CD4-positive, alpha-beta T cell treated with Interleukin-10 for 1 hour (primary cell): ENCODE measurements around the gene RYR3.

Source experiments
- DNase-seq: peaks from one replicate; pipeline ENCODE4 v3.0.0-alpha.2; 2020

RYR3 gene

DNA sequence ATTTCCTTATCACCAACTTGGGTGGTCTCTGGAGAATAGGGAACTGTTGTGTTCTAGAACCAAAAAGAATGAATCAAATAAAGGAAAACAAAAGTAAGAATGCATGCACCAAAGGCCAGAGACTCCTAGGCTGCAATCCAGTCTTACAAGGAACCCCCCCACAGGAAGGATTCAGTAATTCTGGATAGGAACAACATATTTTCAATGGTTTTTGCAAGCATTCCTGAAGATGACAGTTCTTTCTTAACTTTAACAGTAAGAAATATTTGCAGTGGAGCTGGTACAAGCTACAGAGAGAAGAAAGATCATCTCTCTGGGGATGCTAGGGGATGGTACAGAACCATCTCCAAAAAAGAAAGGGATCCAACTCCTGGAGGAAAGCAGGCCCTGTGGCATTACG lies 541.3 kb downstream of the RYR3 start:
- DNase-seq = no peak

DNA sequence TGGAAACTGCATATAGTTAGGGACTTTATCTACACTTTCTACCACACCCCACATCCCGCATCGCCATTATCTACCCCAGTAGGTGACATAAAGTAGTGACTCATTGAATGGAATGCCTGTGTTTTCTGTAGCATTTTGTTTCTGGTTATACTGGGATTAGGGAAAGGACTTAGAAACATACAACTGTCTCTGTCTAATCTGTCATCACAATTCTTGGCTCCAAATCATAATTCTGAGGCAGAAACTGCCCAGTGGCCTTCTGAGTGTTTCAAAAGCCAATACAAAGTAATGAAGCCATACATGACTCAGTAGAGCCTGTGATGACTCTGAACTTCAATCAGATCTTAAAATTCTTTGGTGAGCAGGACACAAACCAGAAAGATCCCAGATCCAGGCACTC lies 541.8 kb downstream of the RYR3 start:
- no peak for DNase-seq

DNA sequence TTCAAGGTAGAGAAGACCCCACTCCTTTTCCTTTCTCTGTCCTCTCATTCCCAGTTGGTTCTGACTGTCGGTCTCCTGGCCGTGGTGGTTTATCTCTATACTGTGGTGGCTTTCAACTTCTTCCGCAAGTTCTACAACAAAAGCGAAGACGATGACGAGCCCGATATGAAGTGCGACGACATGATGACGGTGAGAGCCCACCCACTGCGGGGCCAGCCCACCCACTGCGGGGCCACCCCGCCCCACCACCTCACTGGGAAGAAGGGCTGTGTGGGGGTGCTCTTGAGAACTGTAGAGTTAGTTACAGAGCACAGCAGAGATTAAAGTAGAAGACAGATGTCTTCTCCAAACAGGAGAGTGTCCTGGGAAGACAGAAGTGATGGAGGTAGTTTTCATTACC lies 547.0 kb downstream of the RYR3 start:
- DNase-seq = no peak

GRCh38 chr15:33858836-33859235 lies 548.1 kb downstream of the RYR3 start:
- no peak for DNase-seq

DNA sequence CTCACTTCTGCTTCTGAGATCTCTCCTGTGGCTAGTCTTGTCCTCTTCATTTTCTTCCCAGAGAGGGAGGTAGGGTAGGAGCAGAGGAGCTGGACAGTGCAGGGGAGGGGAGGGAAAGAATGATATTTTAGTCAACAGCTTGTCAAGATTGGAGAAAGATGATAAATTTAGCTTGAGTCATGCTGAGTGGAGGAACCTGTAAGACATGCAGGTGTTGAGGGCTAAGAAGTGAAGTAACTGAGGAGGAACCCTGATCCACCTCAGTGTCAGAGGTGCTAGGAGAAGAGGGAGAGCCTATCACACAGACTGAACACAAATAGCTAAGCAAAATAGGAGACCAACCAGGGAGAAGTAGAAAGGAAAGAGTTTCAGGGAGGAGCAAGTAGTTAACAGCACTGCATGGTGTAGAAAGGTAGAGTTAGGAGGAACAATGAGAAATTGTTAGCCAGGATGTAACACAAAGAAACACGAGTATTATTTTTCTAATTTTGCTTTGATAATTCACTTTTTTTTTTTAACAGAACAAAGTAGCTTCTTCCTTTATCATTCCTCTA lies 549.3 kb downstream of the RYR3 start:
- DNase-seq = no peak

DNA sequence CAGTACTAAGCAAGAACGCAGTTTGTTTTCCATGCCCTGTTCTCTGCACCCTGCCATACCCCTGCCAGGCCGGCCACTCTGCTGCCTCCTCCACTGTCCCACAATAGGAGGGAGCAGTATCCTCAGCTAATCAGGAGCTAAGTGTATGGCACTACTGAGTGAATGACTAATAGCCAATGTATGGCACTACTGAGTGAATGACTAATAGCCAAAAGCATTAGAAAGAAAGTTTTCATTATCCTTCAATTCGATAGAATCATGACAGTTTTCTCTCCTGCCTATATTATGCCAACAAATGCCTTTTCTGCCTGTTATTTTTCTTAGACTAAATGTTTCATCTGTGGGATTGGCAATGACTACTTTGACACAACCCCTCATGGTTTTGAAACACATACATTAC lies 550.0 kb downstream of the RYR3 start:
- DNase-seq = no peak

DNA sequence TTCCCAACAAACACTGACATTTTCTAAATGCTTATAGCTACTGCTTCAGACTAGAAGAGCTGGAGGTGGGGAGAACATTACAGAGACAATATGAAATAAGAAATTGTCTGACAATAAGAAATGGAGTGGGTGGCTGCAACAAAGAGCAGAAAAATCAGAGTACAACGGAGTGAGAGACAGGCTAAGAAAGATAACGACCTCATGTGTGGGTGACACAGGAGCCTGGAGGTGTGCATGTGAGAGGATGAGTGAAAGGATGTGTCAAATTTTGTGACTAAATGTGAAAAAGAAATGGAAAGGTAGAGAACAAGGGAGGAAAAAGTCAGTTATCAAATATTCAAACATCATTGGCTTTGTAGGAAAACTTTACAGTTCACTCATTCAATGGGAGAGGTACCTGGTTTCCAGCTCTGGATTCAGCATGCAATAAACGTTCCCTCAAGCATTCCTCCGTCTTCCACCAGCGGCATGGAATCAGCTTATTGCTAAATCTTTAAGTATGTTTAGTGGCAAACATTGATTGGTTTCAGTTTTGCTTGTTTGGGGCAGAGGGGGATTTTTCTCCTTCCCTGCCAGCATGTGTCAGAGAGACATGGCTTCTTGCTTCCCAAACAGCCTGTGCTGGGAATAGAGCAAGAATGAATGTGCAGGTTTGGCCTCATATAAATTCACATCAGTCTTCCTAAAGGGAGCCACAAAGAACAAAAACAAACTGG lies 553.8 kb downstream of the RYR3 start:
- no peak for DNase-seq

- DNase-seq = no peak
Measured at GRCh38 chr15:33865416-33865815, 554.6 kb downstream of the RYR3 start.

DNA sequence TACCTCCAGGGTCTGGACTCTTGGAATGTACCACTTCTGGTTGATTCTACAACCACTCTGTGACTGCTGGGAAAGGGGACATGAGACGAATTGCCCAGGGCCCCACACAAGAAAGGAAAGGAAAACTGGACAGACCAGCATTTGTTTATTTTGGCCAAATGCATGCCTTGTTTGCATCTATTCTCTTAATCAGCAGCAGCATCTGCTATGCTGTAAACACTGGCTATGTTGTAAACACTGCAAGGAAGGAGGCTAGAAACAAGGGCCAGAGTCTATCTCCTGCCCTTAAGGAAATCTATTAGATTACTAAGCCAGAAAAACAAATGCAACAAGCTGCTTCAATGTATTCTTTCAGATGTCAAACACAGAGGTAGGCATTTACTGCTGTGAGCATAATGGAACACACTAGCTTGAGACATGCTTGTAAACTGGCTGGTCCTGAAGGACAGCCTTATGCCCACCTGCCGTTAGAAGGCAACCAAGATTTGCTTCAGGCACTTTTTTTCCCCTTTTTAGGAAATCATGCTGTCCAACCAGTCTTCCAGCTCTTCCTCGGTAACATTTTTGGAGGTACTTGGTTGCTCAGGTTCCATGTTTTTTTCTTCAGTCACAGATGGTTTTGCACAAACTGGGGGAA lies 555.5 kb downstream of the RYR3 start:
- DNase-seq = no peak

DNA sequence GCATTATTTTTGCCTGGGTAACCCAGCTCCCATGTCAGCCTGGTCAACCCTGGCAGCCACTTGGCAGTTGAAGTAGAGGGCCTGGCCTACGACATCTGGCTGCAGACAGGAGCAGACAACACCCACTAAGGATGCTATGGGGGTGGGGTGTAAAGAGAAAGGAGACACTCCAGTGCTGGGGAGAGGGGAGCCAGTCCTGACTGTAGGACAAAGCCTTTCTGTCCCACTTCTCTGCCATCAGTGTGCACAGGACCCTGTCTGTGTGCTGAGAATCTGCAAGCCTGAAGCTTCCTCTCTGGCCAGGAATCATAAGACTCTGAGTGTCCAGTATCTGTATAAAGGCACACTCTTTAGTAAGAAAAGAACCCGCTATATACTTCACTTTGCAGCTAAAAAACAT lies 561.2 kb downstream of the RYR3 start:
- DNase-seq = no peak

DNA sequence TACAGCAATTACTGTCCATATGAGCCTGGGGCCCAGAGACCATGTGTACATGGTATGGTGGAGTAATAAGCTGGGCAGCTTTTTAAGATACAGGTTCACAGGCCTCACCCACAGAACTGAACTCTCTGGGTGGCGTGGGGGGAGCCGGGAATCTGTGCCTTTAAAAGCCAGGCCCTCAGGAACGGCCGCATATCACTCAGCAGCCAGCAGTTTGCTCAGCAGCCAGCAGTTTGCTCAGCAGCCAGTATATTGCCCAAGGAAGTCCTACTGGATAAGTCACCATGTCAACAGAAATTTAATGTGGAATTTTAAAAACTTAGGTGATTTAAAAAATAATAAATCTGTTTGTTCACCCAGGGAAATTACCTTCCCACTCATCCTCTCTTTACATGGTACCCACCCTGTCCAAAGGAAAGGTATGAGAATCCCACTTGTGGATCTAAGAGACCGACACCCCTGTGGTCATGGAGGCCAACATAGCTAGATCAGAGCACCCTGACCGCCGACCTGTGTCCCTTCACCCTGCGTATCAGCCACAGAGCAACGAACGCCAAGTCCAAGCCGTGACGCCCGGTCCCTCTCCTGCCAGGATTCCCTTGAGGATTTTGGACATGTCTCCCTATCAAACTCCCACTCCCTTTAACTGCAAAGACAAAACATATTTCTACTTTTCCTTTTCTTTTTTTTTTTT lies 561.8 kb downstream of the RYR3 start:
- DNase-seq = no peak

DNA sequence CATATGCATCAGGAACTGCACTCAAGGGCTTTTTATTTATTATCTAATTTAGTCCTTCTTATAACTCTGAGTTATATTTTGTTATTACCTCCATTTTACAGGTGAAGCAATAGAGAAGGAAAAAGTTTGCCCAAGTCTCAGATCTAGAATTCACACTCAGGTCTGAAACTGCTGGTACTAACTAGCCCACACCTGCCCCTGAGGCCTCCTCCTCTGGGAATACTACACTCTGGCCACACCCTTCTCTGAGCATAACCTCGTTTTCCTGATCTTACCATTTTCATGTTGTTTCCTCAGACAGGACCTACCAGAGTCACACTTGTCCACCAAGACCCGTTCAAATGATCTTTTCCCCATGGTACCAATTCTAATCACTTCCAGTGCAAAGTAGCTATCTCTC lies 563.4 kb downstream of the RYR3 start:
- DNase-seq = no peak

GRCh38 chr15:33882921-33883320 lies 572.2 kb downstream of the RYR3 start:
- DNase-seq = no peak

- DNase-seq = no peak
Measured at GRCh38 chr15:33888176-33888575, 577.4 kb downstream of the RYR3 start.

DNA sequence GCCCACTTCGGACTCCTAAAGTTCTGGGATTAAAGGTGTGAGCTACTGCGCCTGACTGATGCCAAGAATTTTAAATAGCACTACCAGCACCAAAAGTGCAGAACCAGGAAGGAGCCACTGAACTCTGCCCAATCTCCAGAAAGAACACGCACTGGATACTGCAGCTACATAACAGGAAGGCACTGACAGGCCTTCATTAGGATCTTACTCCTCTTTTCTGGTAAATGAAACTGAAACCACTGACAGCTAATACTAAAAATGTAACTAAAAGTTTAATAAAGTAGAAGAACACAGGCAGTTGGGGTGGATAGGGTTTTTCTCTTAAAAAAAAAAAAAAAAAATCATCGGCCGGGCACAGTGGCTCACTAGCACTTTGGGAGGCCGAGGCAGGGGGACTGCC lies 583.4 kb downstream of the RYR3 start:
- DNase-seq = no peak

- DNase-seq = no peak
Measured at GRCh38 chr15:33902043-33902442, 591.3 kb downstream of the RYR3 start.

DNA sequence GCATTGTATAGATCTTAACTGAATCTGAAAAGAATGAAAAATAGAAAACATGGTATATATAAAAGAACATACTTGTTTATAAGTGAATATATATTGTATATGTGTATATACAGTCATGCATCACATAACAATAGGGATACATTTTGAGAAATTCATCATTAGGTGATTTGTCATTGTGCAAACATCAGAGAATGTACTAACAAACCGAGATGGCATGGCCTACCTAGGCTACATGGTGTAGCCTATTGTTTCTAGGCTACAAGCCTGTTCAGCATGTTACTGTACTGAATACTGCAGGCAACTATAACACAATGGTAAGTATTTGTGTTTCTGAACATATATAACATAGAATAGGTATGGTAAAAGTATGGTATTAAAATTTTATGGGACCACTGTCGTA lies 592.9 kb downstream of the RYR3 start:
- DNase-seq = no peak

DNA sequence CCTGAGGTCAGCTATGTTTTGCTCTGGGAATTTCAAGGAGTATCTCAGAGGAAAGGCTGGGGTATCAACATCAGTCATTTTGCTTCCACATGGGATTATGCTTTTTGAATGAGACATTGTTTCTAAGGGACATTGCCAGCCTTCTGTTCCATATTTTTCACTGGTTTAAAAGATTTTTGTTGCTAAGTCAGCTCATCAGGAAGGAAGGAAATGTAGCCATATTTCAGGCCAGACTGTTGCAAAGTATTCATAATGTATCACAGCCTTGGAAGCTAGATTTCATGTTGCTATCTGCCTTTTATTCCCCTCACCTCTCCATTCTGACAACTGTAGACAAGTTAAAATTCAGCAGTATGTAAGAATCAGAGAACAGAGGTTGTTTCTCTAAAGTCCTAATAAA lies 596.6 kb downstream of the RYR3 start:
- no peak for DNase-seq

DNA sequence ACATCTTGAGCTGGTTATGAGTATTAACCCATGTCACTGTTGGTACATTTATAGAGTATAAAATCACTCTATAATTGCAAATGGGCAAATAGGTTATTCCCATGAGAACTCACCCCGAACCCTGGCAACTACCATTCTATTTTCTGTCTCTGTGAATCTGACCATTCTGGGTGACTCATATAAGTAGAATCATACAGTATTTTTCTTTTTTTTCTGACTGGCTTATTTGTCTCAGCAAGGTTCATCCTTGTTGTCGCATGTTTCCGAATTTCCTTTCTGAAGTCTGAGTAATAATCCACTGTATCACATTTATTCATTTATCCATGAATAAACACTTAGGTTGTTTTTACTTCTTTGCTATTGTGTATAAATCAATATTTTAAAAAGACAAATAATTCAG lies 597.6 kb downstream of the RYR3 start:
- DNase-seq = no peak

- DNase-seq = no peak
Measured at GRCh38 chr15:33910741-33911140, 600.0 kb downstream of the RYR3 start.

DNA sequence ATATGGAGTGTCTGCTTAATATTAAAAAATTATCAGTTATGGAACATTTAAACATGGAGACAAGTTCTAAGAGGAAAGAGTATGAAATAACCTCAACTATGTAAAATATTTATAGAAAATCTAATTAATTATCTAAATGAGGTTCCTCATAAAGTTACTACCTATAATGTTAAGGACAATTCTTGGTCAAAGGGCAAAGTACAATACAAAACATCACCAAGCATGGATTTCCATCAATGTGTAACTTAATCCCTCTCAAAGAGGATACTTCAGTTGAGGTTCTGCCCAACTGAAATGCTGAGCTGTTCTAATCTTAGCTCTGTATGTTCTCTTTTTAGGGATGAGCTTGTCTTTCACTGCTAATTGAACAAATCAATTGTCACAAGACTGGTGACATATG lies 601.6 kb downstream of the RYR3 start:
- DNase-seq = no peak

DNA sequence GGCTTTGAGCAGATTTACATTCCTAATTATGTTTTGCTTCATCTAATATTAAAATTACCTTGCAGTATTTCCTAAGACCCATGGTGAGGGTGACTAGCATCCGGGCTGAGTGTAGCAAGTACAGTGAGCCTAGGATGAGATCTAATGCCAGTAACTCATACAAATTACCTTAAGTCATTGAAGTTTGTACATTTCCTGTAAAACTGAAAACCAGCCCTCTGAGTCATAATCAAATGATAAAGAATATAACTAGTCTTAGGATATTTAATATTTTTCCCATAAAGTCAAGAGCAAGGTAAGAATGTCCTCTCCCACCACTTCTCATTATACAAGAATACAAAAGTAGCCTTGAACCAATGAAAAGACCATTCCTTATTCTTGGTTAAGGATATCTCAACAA lies 602.7 kb downstream of the RYR3 start:
- DNase-seq = no peak
